HG03139 (cell line): ENCODE results near the gene ERMN.
A peak's percentile ranks its signal among the peaks of the same experiment; 100 is the strongest.
"Not testable (repeated sequence)": the region's sequence is repeated elsewhere in the genome, so short reads cannot be mapped to it uniquely, and the experiment has no call there.

ENCODE experiments used
- ATAC-seq: cut with Tn5 transposase; IDR thresholded peaks from one replicate; pipeline ENCODE4 v1.9.1; 2021; ENCODE audit not compliant: unreplicated experiment

The ERMN gene

GRCh38 chr2:157301307-157301706 is 24.3 kb downstream of the ERMN start:
- no peak for ATAC-seq

GRCh38 chr2:157296958-157297357 is 28.7 kb downstream of the ERMN start:
- ATAC-seq, result no peak

- ATAC-seq, result no peak
Observed at GRCh38 chr2:157296490-157296889, 29.1 kb downstream of the ERMN start.

- ATAC-seq, result no peak
Observed at GRCh38 chr2:157292853-157293252, 32.8 kb downstream of the ERMN start.

GRCh38 chr2:157291018-157291417 is 34.6 kb downstream of the ERMN start:
- ATAC-seq, result no peak

GRCh38 chr2:157290525-157290924 is 35.1 kb downstream of the ERMN start:
- ATAC-seq, result no peak

GRCh38 chr2:157287160-157287559 is 38.5 kb downstream of the ERMN start:
- no peak for ATAC-seq

GRCh38 chr2:157283468-157283867 is 42.2 kb downstream of the ERMN start:
- no peak for ATAC-seq

GRCh38 chr2:157281316-157281715 is 44.3 kb downstream of the ERMN start:
- no peak for ATAC-seq

- not testable (repeated sequence) for ATAC-seq
Observed at GRCh38 chr2:157279311-157279710, 46.3 kb downstream of the ERMN start.

- no peak for ATAC-seq
Observed at GRCh38 chr2:157271590-157272203, 53.9 kb downstream of the ERMN start.

GRCh38 chr2:157269922-157270321 is 55.7 kb downstream of the ERMN start:
- peak; percentile 72 for ATAC-seq

- ATAC-seq, result no peak
Observed at GRCh38 chr2:157269060-157269459, 56.6 kb downstream of the ERMN start.
